HG02970 (cell line): ENCODE results near the gene NBEA.

ENCODE experiments used
- ATAC-seq: cut with Tn5 transposase; IDR thresholded peaks from one replicate; pipeline ENCODE4 v1.9.1; 2021; ENCODE audit warnings: mild to moderate bottlenecking, moderate library complexity, moderate number of reproducible peaks; ENCODE audit not compliant: unreplicated experiment, low FRiP score

The NBEA gene

GRCh38 chr13:35260316-35260715 lies 318.2 kb downstream of the NBEA start:
- ATAC-seq = no peak

- no peak for ATAC-seq
Observed at GRCh38 chr13:35266412-35266811, 324.3 kb downstream of the NBEA start.

- no peak for ATAC-seq
Observed at GRCh38 chr13:35278917-35279316, 336.8 kb downstream of the NBEA start.

- no peak for ATAC-seq
Observed at GRCh38 chr13:35279500-35279899, 337.4 kb downstream of the NBEA start.

- no peak for ATAC-seq
Observed at GRCh38 chr13:35283856-35284255, 341.8 kb downstream of the NBEA start.

GRCh38 chr13:35285677-35286076 lies 343.6 kb downstream of the NBEA start:
- ATAC-seq = no peak

GRCh38 chr13:35292329-35292728 lies 350.3 kb downstream of the NBEA start:
- ATAC-seq = no peak

GRCh38 chr13:35293579-35294226 lies 351.6 kb downstream of the NBEA start:
- ATAC-seq = no peak

GRCh38 chr13:35309706-35310105 lies 367.6 kb downstream of the NBEA start:
- no peak for ATAC-seq

GRCh38 chr13:35332134-35332533 lies 390.1 kb downstream of the NBEA start:
- no peak for ATAC-seq

- no peak for ATAC-seq
Observed at GRCh38 chr13:35333157-35333556, 391.1 kb downstream of the NBEA start.

GRCh38 chr13:35342440-35342839 lies 400.4 kb downstream of the NBEA start:
- no peak for ATAC-seq

- no peak for ATAC-seq
Observed at GRCh38 chr13:35343417-35343816, 401.3 kb downstream of the NBEA start.

- no peak for ATAC-seq
Observed at GRCh38 chr13:35345992-35346391, 403.9 kb downstream of the NBEA start.

GRCh38 chr13:35346494-35346893 lies 404.4 kb downstream of the NBEA start:
- no peak for ATAC-seq

GRCh38 chr13:35347679-35348205 lies 405.7 kb downstream of the NBEA start:
- no peak for ATAC-seq

GRCh38 chr13:35349052-35349451 lies 407.0 kb downstream of the NBEA start:
- no peak for ATAC-seq

GRCh38 chr13:35349673-35350278 lies 407.7 kb downstream of the NBEA start:
- no peak for ATAC-seq

GRCh38 chr13:35354285-35354684 lies 412.2 kb downstream of the NBEA start:
- no peak for ATAC-seq

GRCh38 chr13:35354882-35355281 lies 412.8 kb downstream of the NBEA start:
- no peak for ATAC-seq

- ATAC-seq = no peak
Observed at GRCh38 chr13:35356572-35356971, 414.5 kb downstream of the NBEA start.

- no peak for ATAC-seq
Observed at GRCh38 chr13:35365883-35366282, 423.8 kb downstream of the NBEA start.
